Left ventricle myocardium inferior (tissue), 1 donor: ENCODE data around the gene VSTM2A. TPM values are rescaled to one million over a fixed set of nuclear protein-coding genes. Genes with fewer than 3 reads are reported as not detected.

Experiments used
- DNase-seq: peaks from one replicate; pipeline ENCODE4 v3.0.0-alpha.2; 2020
- H3K27ac ChIP-seq: fragments of 200-600 bp; replicated peaks from 2 replicates; pipeline ENCODE4 v1.8.0; 2021
- H3K27me3 ChIP-seq: fragments of 200-600 bp; 2 replicates; pipeline ENCODE4 v1.8.0; 2021; ENCODE audit warnings: low read depth
- H3K36me3 ChIP-seq: fragments of 200-600 bp; 2 replicates; pipeline ENCODE4 v1.8.0; 2021
- H3K4me1 ChIP-seq: fragments of 200-600 bp; 2 replicates; pipeline ENCODE4 v1.8.0; 2021
- H3K4me3 ChIP-seq: fragments of 200-600 bp; 2 replicates; pipeline ENCODE4 v1.8.0; 2021; ENCODE audit warnings: mild to moderate bottlenecking, moderate library complexity
- H3K9me3 ChIP-seq: fragments of 200-600 bp; replicated peaks from 2 replicates; pipeline ENCODE4 v1.8.0; 2021
- CTCF ChIP-seq: fragments of 200-600 bp; IDR thresholded peaks from 2 replicates; pipeline ENCODE4 v1.8.0; 2021; ENCODE audit warnings: antibody characterized with exemption, mild to moderate bottlenecking, borderline replicate concordance
- intact Hi-C: fragments of 100-400 bp; cut with micrococcal nuclease; formaldehyde crosslinking; loops from one replicate; pipeline ENCODE4 v1.11.0; 2022
- total RNA-seq: library from RNA; stranded (reverse); fragmentation: NEBNext Ultra II Directional; extraction: Animal tissue kit (Norgen Biotek cat#: 25700); gene quantifications from one replicate; pipeline ENCODE4 v1.2.1, GENCODE V29; 2021
- donor health status: DM: no; HTN: yes; CAD: no; lungs with severe emphysema.

The VSTM2A gene
- total RNA-seq, 1 donor from 2014 or later: not detected

- TF ChIP-seq CTCF: no peak
- intact Hi-C loops: no loop called here
- Histone ChIP-seq H3K36me3 (no peaks in the 10 kb centered on the region), H3K4me3 (no peak overlapping the region), H3K9me3 (peaks cover 3% of the 10 kb centered on the region), H3K27me3 (no peaks in the 10 kb centered on the region), H3K27ac (no peak overlapping the region), H3K4me1 (no peaks in the 10 kb centered on the region)
- DNase-seq: no peak
Observed at GRCh38 chr7:54615537-54615936, 73.4 kb downstream of the VSTM2A start.

Other genes starting within 250 kb of the VSTM2A start
- 103 TPM for gene SEC61G, start 216.8 kb downstream of the VSTM2A start, total RNA-seq